Tibial nerve (tissue), 4 donors: Measurements from ENCODE around the gene ARHGEF16. TPM values are rescaled to one million over a fixed set of nuclear protein-coding genes. Genes with fewer than 3 reads are reported as not detected.
A peak's percentile ranks its signal among the peaks of the same experiment; 100 is the strongest.

Source experiments
- DNase-seq, 2 donors: peaks; one replicate each; pipeline ENCODE4 v3.0.0-alpha.2; 2019; ENCODE audit warnings: low spot score in 2 of 2
- H3K27ac ChIP-seq, 4 donors: fragments of 200-600 bp; sonication (generic) in 3 of 4; one replicate each; pipeline ENCODE4 v1.5.1; 2017 to 2019; ENCODE audit warnings: mild to moderate bottlenecking in 1 of 4
- H3K27me3 ChIP-seq, 2 donors: fragments of 200-600 bp; sonication (generic) in 1 of 2; one replicate each; pipeline versions ENCODE4 v1.5.1 to v1.6.0; 2017 to 2019
- H3K36me3 ChIP-seq, 3 donors: fragments of 200-600 bp; sonication (generic); one replicate each; pipeline ENCODE4 v1.5.1; 2018 to 2019
- H3K4me1 ChIP-seq, 4 donors: fragments of 200-600 bp; sonication (generic) in 3 of 4; one replicate each; pipeline ENCODE4 v1.5.1; 2017 to 2019
- H3K4me3 ChIP-seq, 4 donors: fragments of 200-600 bp; sonication (generic) in 3 of 4; one replicate each; pipeline ENCODE4 v1.5.1; 2017 to 2019; ENCODE audit warnings: mild to moderate bottlenecking in 1 of 4, moderate library complexity in 1 of 4
- H3K9me3 ChIP-seq, 4 donors: fragments of 200-600 bp; sonication (generic) in 3 of 4; one replicate each; pipeline ENCODE4 v1.5.1; 2017 to 2019
- CTCF ChIP-seq, 5 experiments: fragments of 200-600 bp in 3 of 5; fragments of 450-650 bp in 2 of 5; sonication (generic) in 3 of 5; IDR thresholded peaks; one replicate each; pipeline ENCODE4 v1.5.1; 2016 to 2019; ENCODE audit warnings: antibody characterized with exemption in 5 of 5, mild to moderate bottlenecking in 3 of 5, moderate library complexity in 2 of 5
- EP300 ChIP-seq, 2 donors: sonication (generic); formaldehyde crosslinking; IDR thresholded peaks; one replicate each; pipeline ENCODE4 v1.6.1; 2017; ENCODE audit warnings: antibody characterized with exemption in 2 of 2, mild to moderate bottlenecking in 1 of 2
- POLR2A ChIP-seq, 2 donors: fragments of 450-650 bp; IDR thresholded peaks; one replicate each; pipeline ENCODE4 v1.6.1; 2017; ENCODE audit warnings: antibody characterized with exemption in 2 of 2, mild to moderate bottlenecking in 2 of 2, moderate library complexity in 2 of 2
- WGBS, 2 donors: methylation state at CpG; one replicate each; pipeline ENCODE4 v1.1.5; 2018; 5-methylcytosine and 5-hydroxymethylcytosine counted together
- total RNA-seq, 4 donors: library from RNA; depleted of rRNA; stranded (reverse); fragments of >200 nt; gene quantifications; one replicate each; pipeline ENCODE4 v1.1.0, GENCODE V29; 2016

The ARHGEF16 gene
- total RNA-seq, 4 donors from 2014 or later, result 10.0 to 19.2 (median 17.1) TPM

GRCh38 chr1:3502641-3503524 is 48.4 kb downstream of the ARHGEF16 start:
- no peak for TF ChIP-seq POLR2A (IDR thresholded peaks at IDR 0.05)
- TF ChIP-seq EP300 (IDR thresholded peaks at IDR 0.05), result no peak
- TF ChIP-seq CTCF (IDR thresholded peaks at IDR 0.05), result no peak

GRCh38 chr1:3503525-3503886 is 49.0 kb downstream of the ARHGEF16 start:
- WGBS, 2 donors, result 77 to 82% methylated on average over 8 of the region's 8 CpGs
- no peak for DNase-seq
- Histone ChIP-seq H3K27me3 (no peaks in the 10 kb centered on the region), H3K27ac (peak overlapping the region in 2 of 4 donors; percentile 64 to 65), H3K9me3 (no peaks in the 10 kb centered on the region), H3K4me3 (no peak overlapping the region), H3K4me1 (peaks cover 0 to 31% (median 0%) of the 10 kb centered on the region in 4 donors), H3K36me3 (peaks cover 0 to 44% (median 0%) of the 10 kb centered on the region in 3 donors)
- no peak for TF ChIP-seq CTCF (IDR thresholded peaks at IDR 0.05)
- TF ChIP-seq EP300 (IDR thresholded peaks at IDR 0.05), result no peak
- no peak for TF ChIP-seq POLR2A (IDR thresholded peaks at IDR 0.05)

More at GRCh38 chr1:3502641-3503524, 48.4 kb downstream of the ARHGEF16 start:
- Histone ChIP-seq H3K27ac (peak overlapping the region in 1 of 4 donors; percentile 65), H3K36me3 (peaks cover 0 to 40% (median 0%) of the 10 kb centered on the region in 3 donors), H3K4me3 (no peak overlapping the region), H3K27me3 (no peaks in the 10 kb centered on the region), H3K9me3 (no peaks in the 10 kb centered on the region), H3K4me1 (peaks cover 0 to 31% (median 0%) of the 10 kb centered on the region in 4 donors)
- DNase-seq, result no peak
- WGBS, 2 donors, result 52 to 70% methylated on average over 13 to 14 of the region's 22 CpGs

- peak; percentile 63 to 64 for DNase-seq
- peaks cover 0 to 41% (median 0%) of the 10 kb centered on the region in 3 donors for H3K36me3 ChIP-seq
- H3K4me3 ChIP-seq, result no peak overlapping the region
- H3K9me3 ChIP-seq, result no peaks in the 10 kb centered on the region
- H3K27me3 ChIP-seq, result no peaks in the 10 kb centered on the region
- TF ChIP-seq EP300 (IDR thresholded peaks at IDR 0.05), result peak in 1 of 2 donors; percentile 79
- no peak for TF ChIP-seq CTCF (IDR thresholded peaks at IDR 0.05)
- no peak for TF ChIP-seq POLR2A (IDR thresholded peaks at IDR 0.05)
- peak overlapping the region in 3 of 4 donors; percentile 7 to 75 (median 64) for H3K27ac ChIP-seq
- WGBS, 2 donors, result 76 to 81% methylated on average over 22 to 26 of the region's 31 CpGs
- peaks cover 0 to 31% (median 0%) of the 10 kb centered on the region in 4 donors for H3K4me1 ChIP-seq
Observed at GRCh38 chr1:3504151-3504821, 49.8 kb downstream of the ARHGEF16 start.

- H3K4me1 ChIP-seq, result peaks cover 0 to 31% (median 0%) of the 10 kb centered on the region in 4 donors
- no peaks in the 10 kb centered on the region for H3K27me3 ChIP-seq
- no peak for TF ChIP-seq CTCF (IDR thresholded peaks at IDR 0.05)
- TF ChIP-seq EP300 (IDR thresholded peaks at IDR 0.05), result no peak
- TF ChIP-seq POLR2A (IDR thresholded peaks at IDR 0.05), result no peak
- peak overlapping the region in 2 of 4 donors; percentile 7 to 75 for H3K27ac ChIP-seq
- no peak overlapping the region for H3K4me3 ChIP-seq
- peaks cover 0 to 36% (median 0%) of the 10 kb centered on the region in 3 donors for H3K36me3 ChIP-seq
- H3K9me3 ChIP-seq, result no peaks in the 10 kb centered on the region
- whole genome bisulfite sequencing, 2 donors, result 67 to 81% methylated on average over 3 to 6 of the region's 7 CpGs
- DNase-seq, result peak in 1 of 2 donors; percentile 29
Observed at GRCh38 chr1:3504822-3505153, 50.3 kb downstream of the ARHGEF16 start.
